CD14-positive monocyte (primary cell): ENCODE data around the gene ATP6AP2. TPM values are rescaled to one million over a fixed set of nuclear protein-coding genes. Genes with fewer than 3 reads are reported as not detected.

Experiments used
- DNase-seq, 3 donors: peaks; one replicate each; pipeline ENCODE4 v3.0.0-alpha.2; 2011 to 2022
- H2AFZ ChIP-seq: 2 replicates; pipeline ENCODE4 v1.6.0; 2012; ENCODE audit warnings: mild to moderate bottlenecking, low read depth, low read length, inconsistent platforms; ENCODE audit not compliant: insufficient read depth, poor library complexity, severe bottlenecking
- H3K27ac ChIP-seq, 2 donors: 1 replicate in 1 of 2; 2 replicates in 1 of 2; pipeline ENCODE4 v1.5.1; 2012 to 2013; ENCODE audit warnings: low read length in 2 of 2, control low read depth in 1 of 2, inconsistent platforms in 1 of 2, low read depth in 1 of 2, mild to moderate bottlenecking in 1 of 2
- H3K27me3 ChIP-seq, 2 donors: one replicate each; pipeline versions ENCODE4 v1.6.0 to v1.6.1; 2011 to 2013; ENCODE audit warnings: low read length in 2 of 2; ENCODE audit not compliant: control insufficient read depth in 2 of 2, insufficient read depth in 2 of 2
- H3K36me3 ChIP-seq, 2 donors: replicated peaks in 1 of 2; 1 replicate in 1 of 2; 2 replicates in 1 of 2; pipeline versions ENCODE4 v1.5.1 to v1.6.1; 2012 to 2013; ENCODE audit warnings: low read length in 2 of 2, control low read depth in 1 of 2, inconsistent platforms in 1 of 2, mild to moderate bottlenecking in 1 of 2; ENCODE audit not compliant: insufficient read depth in 2 of 2, control insufficient read depth in 1 of 2
- H3K4me1 ChIP-seq, 2 donors: 1 replicate in 1 of 2; 2 replicates in 1 of 2; pipeline versions ENCODE4 v1.5.1 to v1.6.1; 2012 to 2013; ENCODE audit warnings: low read length in 2 of 2, control low read depth in 1 of 2, inconsistent platforms in 1 of 2, mild to moderate bottlenecking in 1 of 2, moderate library complexity in 1 of 2; ENCODE audit not compliant: insufficient read depth in 2 of 2, control insufficient read depth in 1 of 2
- H3K4me2 ChIP-seq: replicated peaks from 2 replicates; pipeline ENCODE3; 2012; ENCODE audit warnings: low read length, moderate library complexity, mild to moderate bottlenecking; ENCODE audit not compliant: poor library complexity, severe bottlenecking; ENCODE audit errors: extremely low read depth
- H3K4me3 ChIP-seq, 3 experiments: fragments of 200-600 bp in 1 of 3; sonication (generic) in 1 of 3; replicated peaks in 1 of 3; 1 replicate in 2 of 3; 2 replicates in 1 of 3; pipeline ENCODE4 v1.5.1; 2011 to 2013; ENCODE audit warnings: low read length in 3 of 3, mild to moderate bottlenecking in 3 of 3, control low read depth in 2 of 3, low read depth in 2 of 3, inconsistent platforms in 1 of 3, moderate library complexity in 1 of 3
- H3K79me2 ChIP-seq: 2 replicates; pipeline ENCODE4 v1.6.0; 2012; ENCODE audit warnings: mild to moderate bottlenecking, control low read depth, inconsistent platforms, low read length, moderate library complexity; ENCODE audit not compliant: insufficient read depth
- H3K9ac ChIP-seq: 2 replicates; pipeline ENCODE4 v1.6.0; 2017; ENCODE audit warnings: low read length, mild to moderate bottlenecking; ENCODE audit not compliant: insufficient read depth, poor library complexity, severe bottlenecking
- H3K9me3 ChIP-seq, 2 donors: replicated peaks in 1 of 2; 1 replicate in 1 of 2; 2 replicates in 1 of 2; pipeline versions ENCODE4 v1.5.1 to v1.6.1; 2012 to 2013; ENCODE audit warnings: low read length in 2 of 2, control low read depth in 1 of 2; ENCODE audit not compliant: control insufficient read depth in 1 of 2, insufficient read depth in 1 of 2
- H4K20me1 ChIP-seq: 2 replicates; pipeline ENCODE4 v1.6.0; 2012; ENCODE audit warnings: mild to moderate bottlenecking, low read length, control low read depth, moderate library complexity; ENCODE audit not compliant: insufficient read depth
- H3K27ac Mint-ChIP-seq, 7 donors: one replicate each; pipeline ENCODE4 v1.8.0; 2020; ENCODE audit warnings: mild to moderate bottlenecking in 7 of 7, mixed read lengths in 7 of 7, moderate library complexity in 6 of 7, inconsistent platforms in 2 of 7
- H3K27me3 Mint-ChIP-seq, 3 donors: one replicate each; pipeline ENCODE4 v1.8.0; 2021 to 2022; ENCODE audit warnings: low read depth in 3 of 3, mild to moderate bottlenecking in 3 of 3, mixed read lengths in 3 of 3, moderate library complexity in 3 of 3, inconsistent platforms in 1 of 3
- H3K36me3 Mint-ChIP-seq, 2 donors: one replicate each; pipeline ENCODE4 v1.8.0; 2020; ENCODE audit warnings: mixed read lengths in 2 of 2, inconsistent platforms in 1 of 2, mild to moderate bottlenecking in 1 of 2
- H3K4me1 Mint-ChIP-seq: one replicate; pipeline ENCODE4 v1.8.0; 2020; ENCODE audit warnings: mild to moderate bottlenecking, mixed read lengths
- H3K4me3 Mint-ChIP-seq, 2 donors: one replicate each; pipeline ENCODE4 v1.8.0; 2020; ENCODE audit warnings: mild to moderate bottlenecking in 2 of 2, mixed read lengths in 2 of 2, moderate library complexity in 1 of 2
- H3K9me3 Mint-ChIP-seq, 7 donors: one replicate each; pipeline ENCODE4 v1.8.0; 2020 to 2022; ENCODE audit warnings: mixed read lengths in 7 of 7, mild to moderate bottlenecking in 6 of 7, moderate library complexity in 6 of 7, inconsistent platforms in 2 of 7
- WGBS: methylation state at CpG from one replicate; pipeline ENCODE4 v1.1.5; 2013; ENCODE audit warnings: missing lambda C conversion rate; ENCODE audit not compliant: insufficient coverage; 5-methylcytosine and 5-hydroxymethylcytosine counted together
- intact Hi-C, 2 donors: fragments of 100-400 bp; cut with micrococcal nuclease; formaldehyde crosslinking; loops; one replicate each; pipeline versions ENCODE4 v1.15.0 to v1.15.1; 2023
- polyA plus RNA-seq, 3 donors: library from polyadenylated mRNA; depleted of rRNA in 1 of 3; unstranded in 2 of 3; stranded (reverse) in 1 of 3; fragments of 300-500 nt in 2 of 3; fragments of >200 nt in 1 of 3; fragmentation: Illumina TruSeq in 2 of 3; gene quantifications; 1 replicate in 2 of 3; 2 replicates in 1 of 3; pipeline ENCODE4 v1.2.3, GENCODE V29; 2012 to 2021
- TF ChIP-seq, protein P1 (sequence below): fragments of 200-600 bp; IDR thresholded peaks from one replicate; pipeline ENCODE4 v1.8.0; 2022; ENCODE audit warnings: antibody characterized with exemption, mild to moderate bottlenecking

ATP6AP2 gene
- polyA plus RNA-seq, 3 donors = 332 to 497 (median 430) TPM

DNA sequence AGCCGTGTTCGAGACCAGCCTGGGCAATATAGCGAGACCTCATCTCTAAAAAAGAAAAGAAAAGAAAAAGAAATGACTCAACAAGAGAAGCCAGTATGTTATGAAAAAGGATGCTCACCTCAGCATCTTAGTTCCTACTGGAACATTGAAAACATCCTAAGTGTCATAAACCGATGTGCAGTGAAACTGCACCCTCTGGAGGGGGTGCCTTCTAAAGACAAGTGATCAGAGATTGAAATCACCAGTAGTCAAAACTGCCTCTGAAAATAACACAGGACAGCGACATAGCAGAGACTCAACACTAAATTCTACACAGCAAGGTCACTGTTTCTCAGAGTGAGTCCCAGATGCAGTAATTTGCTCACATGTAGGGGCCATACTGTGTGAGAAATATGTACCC, 28.0 kb upstream of the ATP6AP2 start:
- DNase-seq = no peak
- Histone ChIP-seq H3K4me3 (no peak overlapping the region), H3K27ac (no peak overlapping the region), H3K4me1 (no peaks in the 10 kb centered on the region), H3K9ac (no peak overlapping the region), H3K27me3 (peaks cover 0 to 8% of the 10 kb centered on the region in 2 donors), H4K20me1 (no peaks in the 10 kb centered on the region), H3K36me3 (no peaks in the 10 kb centered on the region), H2AFZ (no peak overlapping the region), H3K79me2 (no peaks in the 10 kb centered on the region), H3K4me2 (no peak overlapping the region), H3K9me3 (no peaks in the 10 kb centered on the region)
- Mint-ChIP-seq H3K27me3 (peaks cover 1 to 45% (median 3%) of the 10 kb centered on the region in 3 donors), H3K9me3 (peaks cover 0 to 3% (median 0%) of the 10 kb centered on the region in 7 donors), H3K4me3 (no peak overlapping the region), H3K4me1 (peaks cover 2% of the 10 kb centered on the region), H3K36me3 (no peaks in the 10 kb centered on the region), H3K27ac (peak overlapping the region in 1 of 7 donors; percentile 43)
- TF ChIP-seq, protein P1, sequence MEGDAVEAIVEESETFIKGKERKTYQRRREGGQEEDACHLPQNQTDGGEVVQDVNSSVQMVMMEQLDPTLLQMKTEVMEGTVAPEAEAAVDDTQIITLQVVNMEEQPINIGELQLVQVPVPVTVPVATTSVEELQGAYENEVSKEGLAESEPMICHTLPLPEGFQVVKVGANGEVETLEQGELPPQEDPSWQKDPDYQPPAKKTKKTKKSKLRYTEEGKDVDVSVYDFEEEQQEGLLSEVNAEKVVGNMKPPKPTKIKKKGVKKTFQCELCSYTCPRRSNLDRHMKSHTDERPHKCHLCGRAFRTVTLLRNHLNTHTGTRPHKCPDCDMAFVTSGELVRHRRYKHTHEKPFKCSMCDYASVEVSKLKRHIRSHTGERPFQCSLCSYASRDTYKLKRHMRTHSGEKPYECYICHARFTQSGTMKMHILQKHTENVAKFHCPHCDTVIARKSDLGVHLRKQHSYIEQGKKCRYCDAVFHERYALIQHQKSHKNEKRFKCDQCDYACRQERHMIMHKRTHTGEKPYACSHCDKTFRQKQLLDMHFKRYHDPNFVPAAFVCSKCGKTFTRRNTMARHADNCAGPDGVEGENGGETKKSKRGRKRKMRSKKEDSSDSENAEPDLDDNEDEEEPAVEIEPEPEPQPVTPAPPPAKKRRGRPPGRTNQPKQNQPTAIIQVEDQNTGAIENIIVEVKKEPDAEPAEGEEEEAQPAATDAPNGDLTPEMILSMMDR = no peak
- intact Hi-C loops = no loop called here
- WGBS = no CpG with 5 or more reads among the region's 5 CpGs

DNA sequence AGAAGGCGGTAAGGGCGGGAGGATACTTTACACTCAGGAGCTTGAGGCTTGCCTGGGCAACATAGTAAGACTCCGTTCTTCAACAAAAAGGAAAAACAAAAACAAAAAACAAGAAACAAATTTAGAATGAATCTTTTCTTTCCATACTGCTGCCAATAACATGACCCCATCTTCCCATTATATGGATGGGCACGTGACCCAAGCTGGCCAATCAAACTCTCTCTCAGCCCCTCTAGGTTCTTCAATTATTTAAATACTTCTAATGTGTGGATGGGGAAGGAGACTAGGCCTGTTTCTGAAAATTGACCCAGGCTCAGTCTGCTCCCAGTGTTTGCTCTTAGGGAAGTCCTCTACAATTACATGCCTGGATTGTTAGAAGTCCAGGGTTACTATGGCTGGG, 22.2 kb upstream of the ATP6AP2 start:
- no peaks in the 10 kb centered on the region for H3K4me1 ChIP-seq
- Mint-ChIP-seq H3K36me3 (no peaks in the 10 kb centered on the region), H3K9me3 (peaks cover 0 to 3% (median 0%) of the 10 kb centered on the region in 7 donors), H3K4me3 (no peak overlapping the region), H3K27me3 (peaks cover 0 to 46% (median 2%) of the 10 kb centered on the region in 3 donors), H3K27ac (no peak overlapping the region), H3K4me1 (no peaks in the 10 kb centered on the region)
- H3K9me3 ChIP-seq = no peaks in the 10 kb centered on the region
- H2AFZ ChIP-seq = no peak overlapping the region
- TF ChIP-seq, protein P1 = no peak
- intact Hi-C loops = no loop called here
- H4K20me1 ChIP-seq = no peaks in the 10 kb centered on the region
- no peaks in the 10 kb centered on the region for H3K36me3 ChIP-seq
- no peak for DNase-seq
- no peak overlapping the region for H3K4me2 ChIP-seq
- H3K27me3 ChIP-seq = peaks cover 0 to 2% of the 10 kb centered on the region in 2 donors
- H3K79me2 ChIP-seq = no peaks in the 10 kb centered on the region
- no peak overlapping the region for H3K27ac ChIP-seq
- WGBS = no CpG with 5 or more reads among the region's 4 CpGs
- H3K4me3 ChIP-seq = no peak overlapping the region
- H3K9ac ChIP-seq = no peak overlapping the region
